K562 (cell line): ENCODE measurements around the gene GYS1. TPM values are rescaled to one million over a fixed set of nuclear protein-coding genes. Genes with fewer than 3 reads are reported as not detected.

Experiments
- C11orf30 ChIP-seq: fragments of 450-650 bp; IDR thresholded peaks from 2 replicates; pipeline ENCODE4 v1.6.1; 2016; ENCODE audit warnings: low read depth, mild to moderate bottlenecking
- CAMTA2 ChIP-seq: fragments of 250-450 bp; sonication (Bioruptor Pico); conservative IDR thresholded peaks from 2 replicates; pipeline ENCODE4 v1.5.1; 2022
- CREBBP ChIP-seq: IDR thresholded peaks from one replicate; pipeline ENCODE4 v1.6.1; 2012; ENCODE audit warnings: low read depth, mild to moderate bottlenecking, control low read depth, inconsistent platforms, low read length
- DNMT1 ChIP-seq: fragments of 450-650 bp; IDR thresholded peaks from 2 replicates; pipeline ENCODE4 v1.6.1; 2016; ENCODE audit warnings: antibody characterized with exemption, mild to moderate bottlenecking
- ERF ChIP-seq: fragments of 450-650 bp; formaldehyde crosslinking; IDR thresholded peaks from 2 replicates; pipeline ENCODE4 v1.4.0; 2020; ENCODE audit warnings: mild to moderate bottlenecking, mixed read lengths
- GMEB1 ChIP-seq: fragments of 250-450 bp; sonication (Bioruptor Pico); IDR thresholded peaks from 2 replicates; pipeline ENCODE4 v1.4.0; 2020; ENCODE audit warnings: mild to moderate bottlenecking
- IFI16 ChIP-seq: fragments of 250-450 bp; sonication (Bioruptor Pico); IDR thresholded peaks from 2 replicates; pipeline ENCODE4 v2.1.2; 2022; ENCODE audit warnings: mild to moderate bottlenecking, inconsistent platforms
- PML ChIP-seq: IDR thresholded peaks from 2 replicates; pipeline ENCODE4 v1.6.1; 2012; ENCODE audit warnings: low read length, inconsistent platforms
- SMARCA5 ChIP-seq: fragments of 450-650 bp; IDR thresholded peaks from 2 replicates; pipeline ENCODE4 v1.6.1; 2016
- TRIM25 ChIP-seq: fragments of 450-650 bp; IDR thresholded peaks from 2 replicates; pipeline ENCODE4 v1.7.0; 2016; ENCODE audit warnings: borderline replicate concordance
- WHSC1 ChIP-seq: IDR thresholded peaks from one replicate; pipeline ENCODE4 v1.6.1; 2012; ENCODE audit warnings: low read length, control low read depth, inconsistent platforms
- ZBTB40 ChIP-seq, 2 experiments: fragments of 450-650 bp in 1 of 2; sonication (generic) in 1 of 2; formaldehyde crosslinking in 1 of 2; IDR thresholded peaks; 2 replicates each; pipeline versions ENCODE4 v1.7.1 to v1.9.0; 2016 to 2022; ENCODE audit warnings: inconsistent platforms in 1 of 2, mild to moderate bottlenecking in 1 of 2, missing genetic modification reagents in 1 of 2
- ZC3H4 ChIP-seq: sonication (generic); formaldehyde crosslinking; IDR thresholded peaks from 2 replicates; pipeline ENCODE4 v1.9.0; 2021; ENCODE audit warnings: missing genetic modification reagents, borderline replicate concordance
- ZKSCAN8 ChIP-seq: fragments of 200-800 bp; sonication (Bioruptor generic); IDR thresholded peaks from 2 replicates; pipeline ENCODE4 v1.6.1; 2016; ENCODE audit warnings: missing genetic modification characterization, missing compliant biosample characterization
- ZNF12 ChIP-seq: sonication (generic); formaldehyde crosslinking; IDR thresholded peaks from 2 replicates; pipeline ENCODE4 v1.4.0; 2020; ENCODE audit warnings: mild to moderate bottlenecking, missing genetic modification reagents
- polyA plus RNA-seq, 8 experiments: library from polyadenylated mRNA; depleted of rRNA in 4 of 8; stranded (reverse) in 5 of 8; unstranded in 3 of 8; fragments of >200 nt; fragmentation: Nextera tagmentation in 2 of 8; fragmentation: Illumina TruSeq in 1 of 8; extraction: Ambion mirVana in 2 of 8; extraction: Trizol in 1 of 8; gene quantifications; 2 replicates each; pipeline versions ENCODE4 v1.2.1 to v1.2.3, GENCODE V29; 2011 to 2014; ENCODE audit warnings: inconsistent platforms in 1 of 8, missing spikeins in 1 of 8
- total RNA-seq, 7 experiments: library from RNA; depleted of rRNA in 6 of 7; stranded (reverse); fragments of >200 nt in 6 of 7; fragmentation: Illumina TruSeq in 2 of 7; extraction: Trizol in 2 of 7; gene quantifications; 2 replicates each; pipeline versions ENCODE4 v1.2.1 to v1.2.3, GENCODE V29; 2011 to 2021; ENCODE audit warnings: low replicate concordance in 1 of 7

Gene GYS1
- total and polyA plus RNA-seq, 9 of the 15 experiments (the other 6 are each of a cell fraction or from before 2014, with no cell fraction given) = 1.9 to 31.1 (median 15.2) TPM

- TF ChIP-seq ZBTB40 (IDR thresholded peaks at IDR 0.05) (no peak; the same call in none of the 2 replicates), ZBTB40 (CRISPR knock-in tag; IDR thresholded peaks at IDR 0.05) (no peak), ZNF12 (CRISPR knock-in tag) (no peak), ZKSCAN8 (CRISPR knock-in tag) (no peak), C11orf30 (no peak), TRIM25 (no peak), ERF (CRISPR knock-in tag) (0 out of 2 replicates have a peak, but pooled peaks have one; percentile 75), CREBBP (no peak), DNMT1 (no peak), IFI16 (CRISPR knock-in tag) (no peak), SMARCA5 (0 out of 2 replicates have a peak, but pooled peaks have one; percentile 48), PML (peak; percentile 43), GMEB1 (CRISPR knock-in tag) (no peak), CAMTA2 (CRISPR knock-in tag) (no peak), WHSC1 (no peak), ZC3H4 (CRISPR knock-in tag) (no peak)
Measured at GRCh38 chr19:48962029-48962848, 30.9 kb downstream of the GYS1 start (continued).
